ENCODE measurements around the gene SLC25A30.

- TF ChIP-seq POLR2A (IDR thresholded peaks at IDR 0.05) (no peak), CTCF (IDR thresholded peaks at IDR 0.05) (no peak), EP300 (IDR thresholded peaks at IDR 0.05; ENCODE audit: low read depth) (no peak), POLR2AphosphoS5 (IDR thresholded peaks at IDR 0.05) (no peak)
Measured at GRCh38 chr13:45362939-45363338, 55.2 kb downstream of the SLC25A30 start.
